SK-N-MC (cell line): ENCODE data around the gene FHIT.

Experiments used
- DNase-seq: peaks from one replicate; pipeline ENCODE4 v3.0.0-alpha.2; 2011; ENCODE audit warnings: low read depth, low spot score
- H3K27ac ChIP-seq: fragments of 200-600 bp; sonication (generic); 2 replicates; pipeline ENCODE4 v1.5.1; 2016; ENCODE audit warnings: mixed run types
- H3K36me3 ChIP-seq: fragments of 200-600 bp; sonication (generic); 2 replicates; pipeline ENCODE4 v1.6.1; 2017; ENCODE audit warnings: antibody characterized with exemption, low read length, mixed read lengths; ENCODE audit not compliant: insufficient read depth
- H3K4me3 ChIP-seq: fragments of 200-600 bp; sonication (generic); 2 replicates; pipeline ENCODE4 v1.5.1; 2016
- H3K9ac ChIP-seq: fragments of 200-600 bp; sonication (generic); 2 replicates; pipeline ENCODE4 v1.8.0; 2017; ENCODE audit warnings: mixed run types, mixed read lengths; ENCODE audit not compliant: insufficient read length
- H3K9me3 ChIP-seq: fragments of 200-600 bp; sonication (generic); 2 replicates; pipeline ENCODE4 v1.6.1; 2017; ENCODE audit warnings: low read depth, mild to moderate bottlenecking, antibody characterized with exemption, low read length, moderate library complexity, mixed read lengths
- EZH2 ChIP-seq: fragments of 200-600 bp; sonication (generic); IDR thresholded peaks from one replicate; pipeline ENCODE4 v1.6.1; 2017; ENCODE audit warnings: antibody characterized with exemption
- FOXP2 ChIP-seq: optimal IDR thresholded peaks from 2 replicates; pipeline ENCODE3; 2011; ENCODE audit warnings: mild to moderate bottlenecking, moderate library complexity; ENCODE audit not compliant: insufficient read depth; ENCODE audit errors: extremely low read length, control extremely low read depth
- POLR2AphosphoS5 ChIP-seq: IDR thresholded peaks from 2 replicates; pipeline ENCODE4 v1.6.1; 2012; ENCODE audit warnings: mild to moderate bottlenecking, low read depth, low read length, borderline replicate concordance

FHIT gene

DNA sequence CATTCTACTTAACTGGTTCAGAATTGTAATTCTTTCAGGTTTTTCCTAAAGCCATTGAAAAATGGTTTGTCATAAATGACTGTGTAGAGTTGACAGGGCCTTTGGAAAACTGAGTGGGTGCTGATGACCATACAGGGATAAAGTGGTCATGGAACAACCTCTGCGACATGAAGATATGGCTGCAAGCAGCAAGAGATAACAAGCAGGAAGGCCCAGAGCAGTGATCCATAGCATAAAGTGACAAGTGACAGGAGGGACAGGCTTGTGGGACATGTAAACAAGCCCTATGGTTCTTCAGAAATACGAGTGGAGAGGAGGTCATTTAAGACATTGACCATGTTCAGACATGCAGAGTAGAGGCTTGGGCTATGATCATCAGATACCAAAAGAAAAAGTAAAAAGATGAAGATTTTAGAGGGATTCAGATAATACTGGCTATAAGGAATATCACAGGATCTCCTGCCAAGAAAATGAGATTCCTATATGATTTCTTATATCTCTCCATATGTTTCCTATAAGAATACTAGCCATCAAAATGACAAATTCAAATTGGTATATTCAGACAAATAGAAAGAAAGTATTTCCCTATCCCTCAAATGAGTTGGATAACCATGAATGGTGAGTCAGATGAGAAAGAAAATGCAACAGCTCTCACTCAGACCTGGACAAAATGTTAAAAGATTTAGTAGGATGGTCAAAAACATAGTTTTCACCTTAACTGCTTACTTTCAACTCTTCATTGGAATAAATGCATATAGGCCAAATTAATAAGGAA, 1373.8 kb downstream of the FHIT start:
- Histone ChIP-seq H3K4me3 (no peak overlapping the region), H3K27ac (no peak overlapping the region), H3K36me3 (no peaks in the 10 kb centered on the region), H3K9me3 (no peaks in the 10 kb centered on the region), H3K9ac (no peak overlapping the region)
- no peak for DNase-seq
- TF ChIP-seq POLR2AphosphoS5, result no peak
- TF ChIP-seq FOXP2, result no peak
- TF ChIP-seq EZH2, result no peak

GRCh38 chr3:59876533-59877062, 1374.7 kb downstream of the FHIT start:
- no peak overlapping the region for H3K9ac ChIP-seq
- H3K9me3 ChIP-seq, result no peaks in the 10 kb centered on the region
- TF ChIP-seq EZH2 (no peak), POLR2AphosphoS5 (no peak), FOXP2 (no peak)
- no peaks in the 10 kb centered on the region for H3K36me3 ChIP-seq
- no peak overlapping the region for H3K4me3 ChIP-seq
- no peak overlapping the region for H3K27ac ChIP-seq
- no peak for DNase-seq

DNA sequence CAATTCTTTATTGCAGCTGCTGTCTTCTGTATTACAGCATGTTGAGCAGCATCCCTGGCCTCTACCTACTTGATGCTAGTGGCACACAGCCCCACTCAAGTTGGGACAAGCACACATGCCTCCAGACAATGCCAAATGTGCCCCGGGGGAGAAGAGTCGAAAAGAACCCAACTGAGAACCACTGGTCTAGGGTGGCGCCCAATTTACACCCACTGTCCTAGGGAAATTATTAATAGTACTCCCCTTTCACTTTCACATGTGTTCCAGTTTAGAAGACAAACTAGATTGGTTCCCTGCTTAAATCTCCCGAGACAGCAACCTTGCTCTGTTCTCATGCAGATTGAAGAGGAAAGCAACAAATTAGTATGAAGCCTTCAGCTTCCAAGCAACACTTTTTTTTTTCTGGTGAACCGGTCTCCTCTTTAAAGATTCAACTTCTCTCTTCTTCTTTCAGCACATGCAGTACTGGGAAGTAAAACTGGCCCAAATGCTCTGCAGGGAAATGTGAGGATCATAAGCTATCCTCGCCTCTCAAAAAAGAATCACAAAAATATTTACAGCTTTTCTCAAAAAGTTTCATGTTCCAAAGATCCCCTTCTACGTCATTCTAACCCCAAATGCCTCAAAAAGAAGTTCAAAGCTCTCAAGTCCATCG, 1377.5 kb downstream of the FHIT start:
- no peaks in the 10 kb centered on the region for H3K36me3 ChIP-seq
- no peak for DNase-seq
- no peaks in the 10 kb centered on the region for H3K9me3 ChIP-seq
- no peak overlapping the region for H3K9ac ChIP-seq
- H3K4me3 ChIP-seq, result no peak overlapping the region
- TF ChIP-seq POLR2AphosphoS5 (no peak), FOXP2 (no peak), EZH2 (no peak)
- H3K27ac ChIP-seq, result no peak overlapping the region

- TF ChIP-seq FOXP2, result no peak
- no peak for TF ChIP-seq EZH2
- TF ChIP-seq POLR2AphosphoS5, result no peak
- no peak overlapping the region for H3K27ac ChIP-seq
- DNase-seq, result no peak
Measured at GRCh38 chr3:59872128-59872527, 1379.1 kb downstream of the FHIT start.

DNA sequence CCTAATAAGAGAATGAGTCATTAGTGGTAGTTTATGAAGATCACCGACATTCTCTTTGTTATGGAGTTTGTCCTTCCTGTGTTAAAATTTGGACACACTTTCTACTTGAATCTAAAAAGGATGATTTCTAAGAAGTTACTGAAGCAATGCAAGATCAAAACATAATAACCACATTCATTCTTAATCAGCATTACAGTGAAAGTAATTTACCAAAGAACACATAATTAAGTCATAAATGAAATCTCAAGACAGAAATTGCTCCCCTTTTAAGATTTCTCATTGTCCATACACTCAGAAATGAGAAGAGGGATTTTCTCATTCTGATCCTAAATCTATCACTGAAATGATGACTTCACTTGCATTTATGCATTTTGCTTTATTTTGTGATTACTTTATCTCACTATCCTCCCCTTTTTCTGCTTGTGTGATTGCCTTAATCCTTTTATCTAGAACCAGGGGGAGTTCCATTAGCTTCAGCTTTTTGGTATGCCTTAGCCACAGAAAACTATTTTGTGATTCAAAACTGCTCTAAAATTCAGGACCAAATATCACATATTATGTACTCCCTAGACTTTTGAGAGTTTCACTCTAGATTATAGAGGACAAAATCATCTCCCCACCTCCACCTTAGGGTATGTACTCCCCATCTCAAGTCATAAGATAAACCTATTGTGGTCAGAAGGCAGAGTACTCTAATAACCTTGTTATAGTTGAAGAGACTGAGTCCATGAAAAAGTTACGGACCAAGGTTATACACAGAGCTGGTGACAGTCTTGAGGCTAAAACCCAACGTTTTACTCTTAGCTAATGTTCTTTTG, 1383.9 kb downstream of the FHIT start:
- no peak overlapping the region for H3K9ac ChIP-seq
- no peak overlapping the region for H3K27ac ChIP-seq
- H3K36me3 ChIP-seq, result no peaks in the 10 kb centered on the region
- DNase-seq, result no peak
- TF ChIP-seq EZH2 (no peak), FOXP2 (no peak), POLR2AphosphoS5 (no peak)
- no peaks in the 10 kb centered on the region for H3K9me3 ChIP-seq
- H3K4me3 ChIP-seq, result no peak overlapping the region

More at GRCh38 chr3:59872128-59872527, 1379.1 kb downstream of the FHIT start:
- Histone ChIP-seq H3K36me3 (no peaks in the 10 kb centered on the region), H3K9me3 (no peaks in the 10 kb centered on the region), H3K9ac (no peak overlapping the region), H3K4me3 (no peak overlapping the region)

DNA sequence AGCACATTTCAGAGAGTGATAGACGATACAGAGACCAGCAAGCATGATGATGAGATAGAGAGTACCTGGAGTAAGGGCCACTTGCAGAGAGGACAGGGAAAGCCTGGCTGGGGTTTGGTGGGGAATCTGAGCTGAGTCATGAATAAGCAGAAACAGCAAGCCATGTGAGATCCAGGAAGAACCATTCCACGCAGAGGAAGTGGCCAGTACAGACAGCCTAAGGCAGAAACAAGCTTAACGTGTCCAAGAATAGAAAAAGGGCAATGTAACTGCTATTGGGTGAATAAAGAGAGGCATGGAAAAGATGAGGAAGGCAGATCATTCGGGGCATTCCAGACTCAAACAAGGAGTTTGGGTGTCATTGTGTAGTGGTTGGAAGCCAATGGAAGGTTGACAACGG, 1385.2 kb downstream of the FHIT start:
- Histone ChIP-seq H3K27ac (no peak overlapping the region), H3K9me3 (no peaks in the 10 kb centered on the region), H3K36me3 (no peaks in the 10 kb centered on the region), H3K4me3 (no peak overlapping the region), H3K9ac (no peak overlapping the region)
- DNase-seq, result no peak
- no peak for TF ChIP-seq FOXP2
- no peak for TF ChIP-seq EZH2
- TF ChIP-seq POLR2AphosphoS5, result no peak

- Histone ChIP-seq H3K4me3 (no peak overlapping the region), H3K36me3 (no peaks in the 10 kb centered on the region), H3K9me3 (no peaks in the 10 kb centered on the region), H3K27ac (no peak overlapping the region), H3K9ac (no peak overlapping the region)
- no peak for TF ChIP-seq EZH2
- TF ChIP-seq FOXP2, result no peak
- TF ChIP-seq POLR2AphosphoS5, result no peak
- no peak for DNase-seq
Measured at GRCh38 chr3:59865351-59865750, 1385.9 kb downstream of the FHIT start.

DNA sequence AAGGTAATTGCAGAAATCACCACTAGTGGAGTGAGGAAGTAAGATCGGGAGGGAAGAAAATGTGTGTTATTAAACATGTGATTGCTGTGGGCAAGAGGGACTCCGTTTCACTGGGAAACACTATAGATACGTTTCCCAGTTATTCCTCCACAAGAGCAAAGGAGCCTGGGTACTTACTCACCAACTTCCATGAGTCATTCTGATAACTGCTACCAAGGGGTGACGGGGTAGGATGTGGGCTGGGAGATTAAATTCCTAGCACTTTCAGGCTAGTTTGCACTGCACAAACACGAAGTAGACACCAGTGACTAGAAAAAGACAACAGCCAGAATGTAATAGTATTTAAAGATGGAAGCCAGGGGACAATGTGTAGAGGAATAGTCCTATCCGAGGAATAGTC, 1388.6 kb downstream of the FHIT start:
- Histone ChIP-seq H3K27ac (no peak overlapping the region), H3K9me3 (no peaks in the 10 kb centered on the region), H3K9ac (no peak overlapping the region), H3K36me3 (no peaks in the 10 kb centered on the region), H3K4me3 (no peak overlapping the region)
- TF ChIP-seq POLR2AphosphoS5 (no peak), EZH2 (no peak), FOXP2 (no peak)
- no peak for DNase-seq
